HG03095 (cell line): ENCODE measurements around the gene FMOD.
A peak's percentile ranks its signal among the peaks of the same experiment; 100 is the strongest.

Source experiments
- ATAC-seq: cut with Tn5 transposase; IDR thresholded peaks from one replicate; pipeline ENCODE4 v1.9.1; 2021; ENCODE audit warnings: moderate library complexity; ENCODE audit not compliant: unreplicated experiment

The FMOD gene

DNA sequence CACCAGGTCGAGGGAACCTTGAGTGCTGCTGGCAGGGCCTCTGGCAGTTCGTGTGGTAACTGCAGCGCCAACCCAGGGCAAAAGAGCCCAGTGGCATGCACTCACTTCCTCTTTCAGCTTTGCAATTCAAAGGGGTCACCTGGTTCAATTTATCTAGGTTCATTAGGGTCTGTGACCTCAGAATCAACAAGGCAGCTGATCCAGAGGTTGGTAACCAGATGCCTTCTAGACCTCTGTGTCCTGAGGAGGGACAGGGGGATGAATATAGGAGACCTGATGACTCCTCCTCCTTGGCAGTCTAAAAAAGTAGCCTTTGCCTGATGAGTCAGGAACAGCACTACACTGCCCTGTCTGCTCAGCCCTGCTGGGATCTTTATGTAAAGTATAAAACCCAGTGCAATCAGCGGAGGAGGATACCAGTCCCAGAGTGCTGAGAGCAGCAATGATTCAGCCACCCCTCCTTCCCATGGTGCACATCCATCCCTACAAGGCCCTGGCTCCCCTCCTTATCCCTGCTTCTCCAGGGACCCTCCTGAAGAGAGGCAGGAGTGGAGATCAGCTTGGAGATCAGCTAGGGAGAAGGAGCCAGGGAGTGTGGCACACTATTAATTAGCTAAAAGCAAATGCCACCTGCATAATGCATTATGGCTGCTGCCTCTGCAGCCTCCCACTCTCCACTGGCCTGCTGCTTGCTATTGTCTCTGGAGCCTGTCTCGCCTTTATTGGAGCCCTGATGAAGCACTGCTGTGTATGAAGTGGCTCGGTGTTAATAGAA lies 11.2 kb upstream of the FMOD start:
- ATAC-seq: no peak

DNA sequence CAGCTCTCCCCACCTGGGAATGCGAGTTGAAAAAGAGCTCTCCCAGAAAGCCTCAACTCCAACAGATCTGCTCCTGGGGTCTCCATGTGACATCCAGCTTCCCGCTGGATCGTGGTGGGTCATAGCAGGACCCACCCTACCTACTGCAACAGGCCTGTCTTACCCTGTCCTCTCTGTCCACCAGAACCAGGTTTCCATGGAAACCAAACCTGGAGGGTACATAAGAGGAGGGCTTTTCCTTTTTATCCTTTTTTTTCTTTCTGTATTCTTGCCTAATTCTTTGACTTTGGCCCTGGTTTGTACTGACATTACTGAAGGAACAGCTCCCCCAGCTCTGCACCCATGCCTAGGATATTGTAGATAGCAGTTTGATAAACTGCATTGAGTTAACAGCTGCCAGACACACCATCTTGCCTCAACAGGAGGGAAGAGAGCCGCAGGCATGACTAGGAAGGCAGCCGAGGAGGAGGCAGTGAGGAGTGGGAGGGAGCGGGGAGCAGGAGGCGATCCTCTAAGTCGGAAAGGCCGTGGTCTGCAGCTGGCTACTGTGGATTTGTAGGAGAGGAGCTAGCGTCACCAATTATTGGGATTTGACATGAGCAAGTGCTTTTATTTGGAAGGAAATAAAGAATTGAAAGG lies 9.7 kb upstream of the FMOD start:
- ATAC-seq: no peak

DNA sequence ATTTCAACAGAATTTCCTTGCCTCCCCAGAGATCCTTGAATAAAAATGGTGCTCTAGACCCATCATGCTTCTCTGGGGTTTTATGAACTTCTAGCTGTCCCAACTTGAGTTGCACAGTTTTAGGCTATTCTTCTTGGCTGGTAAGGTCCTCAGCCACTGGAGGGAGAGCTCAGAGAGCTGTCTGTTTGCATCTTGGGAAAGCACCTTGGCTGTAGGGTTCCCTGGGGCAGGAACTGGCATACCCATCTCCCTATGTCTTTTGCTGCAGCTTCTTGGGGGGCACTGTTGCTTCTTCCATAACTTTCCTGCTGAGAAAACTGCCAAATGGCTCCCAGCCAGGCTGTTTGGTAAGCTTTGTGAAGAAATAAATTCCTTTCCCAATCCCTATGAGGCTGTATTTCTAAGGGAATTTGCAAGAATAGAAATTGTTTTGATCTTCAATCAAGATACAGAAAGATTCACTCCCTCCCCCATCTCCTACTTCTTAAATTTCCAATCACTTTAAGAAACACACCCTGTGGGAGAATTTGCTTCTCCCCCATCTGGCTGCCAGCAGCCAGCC lies 8.2 kb upstream of the FMOD start:
- ATAC-seq: no peak

DNA sequence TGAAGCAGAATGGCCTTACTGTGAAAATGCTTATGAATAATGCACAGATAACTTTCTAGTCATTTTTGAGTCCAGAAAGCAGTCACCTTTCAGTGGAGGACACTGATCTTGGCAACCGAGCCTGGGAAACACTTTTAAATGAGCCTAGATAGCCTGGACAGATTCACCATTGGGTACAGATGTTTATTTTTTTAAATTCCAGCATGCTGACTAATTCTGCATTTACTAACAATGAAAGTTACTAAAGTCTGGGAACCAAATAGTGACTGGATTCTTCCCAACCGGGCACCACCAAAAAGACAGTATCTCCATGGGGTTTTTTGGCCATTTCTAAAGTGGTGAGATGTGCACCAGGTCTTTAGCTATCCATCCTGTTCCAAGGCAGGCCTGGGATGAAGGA lies 3.3 kb upstream of the FMOD start:
- ATAC-seq: no peak

DNA sequence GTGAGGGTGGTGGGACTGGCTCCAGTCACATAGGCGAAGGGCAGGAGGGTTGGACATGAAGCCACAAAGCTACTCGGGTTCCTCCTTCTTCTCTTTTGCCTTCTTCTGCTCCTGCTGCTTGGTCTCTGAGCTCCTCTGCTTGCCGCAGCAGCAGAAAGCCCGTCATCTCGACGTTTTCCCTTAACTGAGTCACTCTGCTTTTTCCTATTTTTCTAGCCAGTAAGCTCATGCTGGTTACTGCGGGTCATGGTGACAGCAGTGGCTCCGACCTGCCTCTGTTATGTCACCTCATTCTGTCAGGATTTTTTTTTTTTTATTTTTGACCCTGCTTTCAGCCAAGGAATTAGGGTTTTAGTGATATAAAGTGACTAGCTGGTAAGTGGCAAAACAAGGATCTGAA lies 2.6 kb upstream of the FMOD start:
- ATAC-seq: no peak

DNA sequence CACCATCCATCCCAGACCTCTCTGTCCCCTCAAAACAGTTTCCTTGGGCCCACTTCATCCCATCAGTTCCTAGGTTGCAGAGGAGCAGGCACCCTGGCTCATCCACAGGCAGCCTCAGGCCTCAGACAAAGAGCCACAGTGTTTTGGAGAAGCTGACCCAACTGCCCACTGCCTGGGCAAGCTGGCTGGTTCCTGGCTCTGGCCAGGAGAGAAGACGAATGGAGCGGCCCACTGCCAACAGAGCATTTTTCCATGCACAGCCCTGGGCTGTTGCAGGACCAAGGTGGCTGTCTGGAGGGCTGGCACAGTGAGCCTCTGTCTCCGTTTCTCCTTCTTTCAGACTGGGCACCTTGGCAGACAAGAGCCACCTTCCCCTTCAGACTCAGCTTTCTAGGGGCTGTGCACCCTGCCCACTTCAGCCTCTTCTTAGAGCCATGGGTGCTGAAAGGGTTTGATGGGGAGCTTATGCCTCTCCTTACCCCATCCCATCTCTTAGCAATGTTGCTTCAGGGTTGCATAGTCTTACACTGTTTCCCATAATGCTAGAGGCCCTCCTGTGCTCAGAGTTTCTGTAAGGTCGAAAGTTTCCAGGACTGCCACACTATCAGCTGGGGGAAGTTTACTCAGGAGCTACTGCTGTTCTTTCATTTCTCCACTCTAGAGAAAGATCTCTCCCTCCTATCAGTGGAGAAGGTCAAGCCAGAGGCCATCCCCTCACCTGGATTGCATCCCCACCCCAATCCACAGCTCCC lies 973 bp downstream of the FMOD start:
- no peak for ATAC-seq

DNA sequence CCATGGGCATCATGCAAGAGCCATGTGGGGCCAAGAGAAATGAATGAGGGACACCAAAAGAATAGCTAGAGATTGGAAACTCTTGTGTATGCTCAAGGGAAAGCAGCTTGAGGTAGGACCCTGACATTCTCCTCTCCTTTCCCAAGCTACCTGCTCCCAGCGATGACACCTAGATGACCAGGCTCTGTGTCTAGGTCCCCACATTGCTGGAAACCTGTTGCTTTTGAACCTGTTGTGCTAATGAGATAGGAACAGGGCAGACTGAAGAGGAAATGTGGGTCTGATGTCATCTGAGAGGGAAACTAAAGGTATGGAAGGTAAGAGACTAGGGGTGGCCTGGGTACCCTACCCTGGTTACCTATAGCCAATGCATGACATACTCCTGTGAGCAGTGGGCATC lies 1.8 kb downstream of the FMOD start:
- no peak for ATAC-seq

DNA sequence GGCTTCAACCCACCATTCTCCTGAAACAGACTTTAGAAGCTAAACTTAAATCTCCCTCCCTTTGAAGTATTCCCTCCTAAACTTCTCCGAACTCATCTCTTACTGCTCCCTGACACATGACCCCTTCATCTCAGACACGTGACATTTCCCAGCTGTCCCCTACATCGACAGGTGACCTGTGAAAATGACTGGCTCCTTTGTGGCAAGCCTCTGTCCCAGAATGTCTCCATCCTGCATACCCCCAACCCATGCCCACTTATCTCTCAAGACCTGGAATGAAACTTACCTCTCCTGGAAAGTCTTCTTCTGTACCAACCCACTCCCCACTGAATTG lies 4.2 kb downstream of the FMOD start:
- no peak for ATAC-seq

DNA sequence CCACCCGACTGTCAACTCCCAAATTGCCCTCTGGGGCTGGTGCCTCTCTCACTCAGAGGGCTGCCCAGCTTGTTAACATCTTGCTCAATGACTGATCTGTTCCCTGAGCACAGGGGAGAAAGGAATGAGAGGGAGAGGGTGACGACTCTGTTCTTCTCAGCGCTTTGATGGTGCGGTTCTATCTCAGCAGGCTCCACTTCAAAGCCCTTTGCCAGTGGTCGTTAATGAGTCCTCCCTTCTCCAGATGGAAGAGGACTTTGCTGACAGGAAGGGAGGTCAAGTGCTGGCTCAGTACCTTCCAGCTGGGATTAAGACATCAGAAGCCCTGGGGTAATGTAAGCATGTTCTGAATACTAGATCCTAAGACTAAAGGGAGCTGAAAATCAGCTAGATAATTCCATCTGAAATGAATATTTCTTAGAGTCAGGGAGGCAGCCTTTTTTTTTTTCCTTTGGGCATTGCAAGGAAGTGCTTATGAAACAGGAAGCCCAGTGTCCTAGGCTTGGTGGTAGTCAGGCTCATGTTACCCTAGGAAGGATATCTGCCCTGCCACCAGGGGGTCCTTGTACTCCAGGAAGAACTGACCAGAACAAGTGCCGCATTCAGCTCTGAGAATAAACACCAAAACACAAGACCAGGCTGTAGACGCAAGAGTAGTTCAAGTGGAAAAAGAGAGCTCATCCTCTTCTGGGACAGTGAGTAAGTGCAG lies 4.7 kb downstream of the FMOD start:
- ATAC-seq: no peak

DNA sequence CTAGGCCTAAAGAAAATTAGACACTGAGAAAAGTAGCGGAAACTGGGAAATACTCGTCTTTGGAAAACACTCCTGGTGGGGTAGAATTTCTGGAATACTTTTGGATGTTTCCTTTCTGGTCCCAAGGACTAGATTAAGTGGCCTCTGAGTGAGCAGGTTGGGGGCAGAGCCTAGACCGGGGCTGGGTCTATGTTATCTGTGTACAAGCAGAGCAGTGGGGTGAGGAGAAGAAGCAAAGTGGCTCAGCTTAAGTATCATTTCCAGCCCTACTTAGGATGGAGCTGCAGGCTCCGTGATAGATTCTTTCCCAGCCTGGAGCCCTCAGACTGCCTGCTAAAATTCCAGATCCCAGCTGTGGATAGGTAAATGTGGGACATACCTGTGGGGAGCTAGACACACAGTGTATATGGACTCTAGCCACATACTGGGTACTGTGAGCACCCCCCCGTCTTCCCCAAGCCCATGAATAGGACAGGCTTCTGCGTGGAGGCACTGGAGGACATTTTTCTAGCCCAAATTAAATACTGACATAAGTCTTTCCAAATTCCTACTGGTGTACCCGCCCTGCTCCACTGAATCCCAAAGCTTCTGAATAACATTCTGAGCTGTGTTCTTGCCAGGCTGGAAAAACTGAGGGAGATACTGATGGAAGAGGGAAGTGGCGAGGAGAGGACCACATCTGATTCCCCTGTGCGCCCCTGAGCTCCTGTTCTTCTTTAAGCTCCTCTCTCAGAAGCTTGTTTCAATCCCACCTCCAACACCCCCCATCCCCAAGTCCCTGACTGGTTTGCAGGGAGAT lies 6.8 kb downstream of the FMOD start:
- ATAC-seq: no peak

DNA sequence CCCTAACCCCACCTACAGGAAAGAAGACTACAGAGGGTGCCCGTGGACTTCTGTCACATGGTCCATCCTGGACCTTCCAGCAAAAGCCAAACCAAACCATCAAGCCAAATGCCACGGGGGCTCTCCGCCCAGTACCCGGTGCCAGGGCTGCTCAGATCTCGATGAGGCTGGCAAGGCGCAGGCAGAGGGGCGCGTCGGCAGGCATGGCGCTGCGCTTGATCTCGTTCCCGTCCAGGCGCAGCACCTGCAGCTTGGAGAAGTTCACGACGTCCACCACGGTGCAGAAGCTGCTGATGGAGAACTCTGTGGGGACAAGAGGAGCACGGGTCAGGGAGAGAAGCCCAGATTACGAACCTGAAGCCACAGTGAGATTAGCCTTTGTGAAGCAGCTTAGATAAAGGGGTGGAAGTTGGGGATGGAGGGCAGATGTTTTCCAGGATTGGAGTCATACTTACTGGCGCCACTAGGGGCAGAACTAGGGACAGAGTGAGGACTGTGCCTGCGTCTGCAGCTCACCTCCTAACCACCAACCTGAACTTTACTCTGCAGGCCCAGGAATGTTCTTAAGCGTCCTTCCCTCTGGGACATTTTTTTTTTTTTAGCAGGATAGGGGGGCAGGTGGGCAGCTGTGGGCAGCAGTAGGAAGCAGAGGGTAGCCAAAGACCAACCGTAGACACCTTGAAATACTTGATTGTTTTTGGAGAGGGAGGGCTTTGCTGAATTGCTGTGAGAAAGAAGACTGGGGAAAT lies 8.6 kb downstream of the FMOD start:
- no peak for ATAC-seq

DNA sequence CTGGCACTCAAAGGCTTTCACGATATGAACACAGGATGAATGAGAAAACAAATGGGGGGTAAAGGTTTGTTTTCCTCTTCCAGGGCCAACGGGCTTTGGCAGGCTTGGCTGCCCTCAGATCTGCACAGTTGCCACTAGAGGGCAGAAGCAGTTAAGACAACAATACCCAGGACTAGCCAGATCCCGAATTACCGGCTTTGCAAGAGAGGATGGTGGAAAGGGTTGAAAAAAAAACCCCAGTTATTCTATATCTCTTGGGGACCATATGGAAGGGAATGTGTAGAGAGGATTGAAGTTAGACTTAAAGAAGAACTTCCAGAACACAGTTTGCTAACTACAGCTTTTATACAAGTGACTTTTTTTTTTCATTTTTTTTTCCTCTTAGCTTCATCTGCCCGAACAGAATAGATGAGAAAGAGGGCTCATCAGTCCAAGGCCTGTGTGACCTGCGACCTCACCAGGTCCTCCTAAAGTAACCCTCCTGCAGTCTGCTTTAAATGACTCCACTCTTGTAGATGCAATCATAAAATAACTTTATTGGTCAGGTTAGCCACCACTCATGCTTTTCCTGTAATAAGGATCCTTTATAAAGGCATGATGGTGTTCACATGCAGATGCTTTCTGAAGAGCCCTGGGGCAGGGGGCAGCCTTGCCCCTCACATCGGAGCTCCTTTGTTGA lies 10.7 kb downstream of the FMOD start:
- peak; percentile 69 for ATAC-seq

DNA sequence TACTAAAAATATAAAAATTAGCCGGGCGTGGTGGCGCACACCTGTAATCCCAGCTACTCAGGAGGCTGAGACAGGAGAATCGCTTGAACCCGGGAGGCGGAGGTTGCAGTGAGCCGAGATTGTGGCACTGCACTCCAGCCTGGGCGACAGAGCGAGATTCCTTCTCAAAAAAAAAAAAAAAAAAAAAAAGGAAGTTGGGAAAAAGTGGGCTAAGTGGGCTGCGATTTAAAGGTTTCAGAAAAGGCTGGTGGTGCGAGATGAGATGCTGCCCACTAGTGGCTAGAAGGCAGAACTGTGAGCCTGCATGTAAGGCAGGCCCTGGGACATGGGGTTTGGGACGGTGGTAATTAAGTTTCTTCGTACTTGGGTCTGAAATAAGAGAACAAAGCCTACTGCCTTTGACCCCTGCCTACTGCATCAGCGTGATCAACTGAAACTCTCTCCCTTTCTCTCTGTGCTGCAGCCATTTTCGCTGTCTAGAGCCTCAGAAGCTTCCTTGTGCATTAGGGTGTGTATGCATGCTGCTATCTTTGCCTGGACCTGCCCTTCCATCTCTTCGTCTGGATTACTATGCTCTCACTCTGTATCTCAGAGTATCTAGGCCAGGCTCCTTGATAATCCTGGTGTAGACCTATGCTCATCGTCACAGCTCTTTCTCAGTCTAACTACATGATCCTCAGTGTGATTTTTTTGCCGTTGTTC lies 12.4 kb downstream of the FMOD start:
- ATAC-seq: no peak

DNA sequence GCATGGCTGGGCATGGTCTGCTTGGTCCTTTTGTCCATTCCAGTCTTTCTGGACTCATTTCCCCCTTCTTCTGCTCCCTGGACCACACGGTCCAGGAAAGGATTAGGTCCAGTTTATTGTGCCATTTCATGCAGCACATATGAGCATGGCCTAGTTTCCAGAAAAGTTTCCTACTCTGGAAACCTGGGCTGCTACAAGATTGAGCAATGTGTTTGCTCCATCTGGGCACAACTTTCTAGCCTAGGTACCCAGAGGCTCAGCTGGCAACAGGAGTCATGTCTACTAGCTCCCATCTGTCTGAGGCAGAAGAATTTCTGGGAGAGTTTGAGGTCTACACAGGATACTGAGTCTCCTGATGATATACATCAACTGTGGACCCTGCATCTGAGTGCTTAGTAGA lies 14.8 kb downstream of the FMOD start:
- ATAC-seq: no peak

DNA sequence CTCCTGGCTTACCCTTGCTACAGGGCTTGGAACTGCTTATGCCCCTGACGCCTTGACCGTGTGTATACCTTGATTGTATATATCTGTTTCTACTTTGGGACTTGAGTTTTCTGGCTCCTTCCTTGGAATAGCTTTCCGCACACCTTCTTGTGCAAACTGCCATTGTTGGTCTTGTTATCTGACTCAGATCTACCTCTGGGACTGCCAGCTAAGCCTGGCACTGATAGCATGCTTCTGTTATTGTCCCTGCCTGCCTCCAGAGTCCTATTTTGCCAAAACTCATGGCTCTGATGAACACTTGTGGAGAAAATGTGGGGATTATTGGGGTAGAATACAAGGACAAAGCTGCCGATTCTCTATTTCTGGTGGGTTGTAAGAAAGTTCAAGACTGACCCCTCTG lies 15.4 kb downstream of the FMOD start:
- no peak for ATAC-seq

DNA sequence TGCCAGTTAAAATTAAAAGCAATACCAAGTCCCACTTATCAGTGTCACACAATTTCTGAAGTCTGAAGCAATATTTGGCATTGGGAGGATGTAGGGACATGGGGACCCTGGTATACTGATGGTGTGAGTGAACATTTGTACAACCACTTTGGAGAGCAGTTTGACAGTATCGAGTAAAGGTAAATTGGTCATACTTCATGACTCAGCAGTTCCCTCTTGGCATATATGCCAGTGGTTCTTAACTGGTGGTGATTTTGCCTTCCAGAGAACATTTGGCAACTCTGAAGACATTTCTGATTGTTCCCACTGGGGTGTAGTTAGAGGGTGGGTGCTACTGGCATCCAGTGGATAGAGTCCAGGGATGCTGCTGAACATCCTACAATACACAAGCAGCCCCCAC lies 19.7 kb downstream of the FMOD start:
- ATAC-seq: no peak

DNA sequence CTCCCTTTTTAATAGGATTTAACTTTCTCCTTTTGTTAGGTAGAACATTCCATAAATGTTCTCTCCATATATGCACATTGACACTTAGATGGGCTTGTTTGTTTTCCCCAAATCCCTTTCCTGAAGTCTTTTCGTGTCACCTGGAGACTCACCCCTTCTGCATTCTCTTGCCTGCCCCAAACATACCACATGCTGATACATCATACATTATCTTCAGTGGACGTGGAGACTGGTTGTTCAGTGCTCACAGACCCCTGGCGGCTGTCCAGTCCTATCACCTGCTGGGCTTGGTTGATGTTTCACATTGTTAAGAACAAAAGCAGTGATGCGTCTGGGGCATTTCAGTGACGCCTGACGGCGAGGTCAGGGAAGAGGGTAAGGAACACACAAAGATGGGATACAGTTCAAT lies 22.2 kb downstream of the FMOD start:
- ATAC-seq: no peak

DNA sequence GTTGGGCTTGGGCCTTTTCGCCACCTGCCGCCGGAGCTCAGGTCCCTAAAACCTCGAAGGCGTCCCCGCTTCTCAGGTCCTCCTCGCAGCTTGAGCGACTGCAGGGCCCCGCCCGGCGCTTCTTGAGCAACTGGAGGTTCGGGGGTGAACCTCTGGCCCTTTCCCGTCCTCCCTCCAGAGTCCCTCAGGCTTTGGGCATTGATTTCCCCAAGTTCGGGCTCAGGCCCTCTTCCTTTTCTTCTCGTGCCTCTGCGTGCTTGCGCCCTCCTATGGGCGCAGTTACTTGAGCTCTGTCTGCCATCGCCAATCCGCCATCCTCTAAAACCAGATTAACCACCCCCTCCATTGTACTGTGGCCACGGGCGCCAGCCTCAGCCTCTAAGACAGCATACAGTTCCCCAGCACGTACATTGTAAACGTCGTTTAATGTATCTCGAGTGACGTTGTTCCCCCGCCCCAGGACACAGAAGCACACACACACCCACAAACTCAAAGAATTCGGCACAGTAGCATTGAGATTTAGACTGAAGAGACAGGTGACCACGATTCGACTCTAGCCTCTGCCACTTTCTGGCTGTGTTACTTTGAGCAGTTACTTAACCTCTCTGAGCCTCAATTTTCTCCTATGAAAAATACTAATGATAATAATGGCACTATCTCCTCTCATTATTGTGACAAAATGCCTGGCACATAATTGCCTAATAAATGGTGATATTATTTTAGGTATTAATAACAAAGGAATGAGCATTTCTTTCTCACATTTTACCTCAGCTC lies 23.1 kb downstream of the FMOD start:
- peak; percentile 11 for ATAC-seq
